SKM-1 (cell line): ENCODE measurements around the gene ELF2.
"Not testable (repeated sequence)": the region's sequence is repeated elsewhere in the genome, so short reads cannot be mapped to it uniquely, and the experiment has no call there.

Source experiments
- DNase-seq: peaks from one replicate; lab custom pipeline; 2025; ENCODE audit not compliant: unreplicated experiment; lab: John Stamatoyannopoulos, UW

Gene ELF2

DNA sequence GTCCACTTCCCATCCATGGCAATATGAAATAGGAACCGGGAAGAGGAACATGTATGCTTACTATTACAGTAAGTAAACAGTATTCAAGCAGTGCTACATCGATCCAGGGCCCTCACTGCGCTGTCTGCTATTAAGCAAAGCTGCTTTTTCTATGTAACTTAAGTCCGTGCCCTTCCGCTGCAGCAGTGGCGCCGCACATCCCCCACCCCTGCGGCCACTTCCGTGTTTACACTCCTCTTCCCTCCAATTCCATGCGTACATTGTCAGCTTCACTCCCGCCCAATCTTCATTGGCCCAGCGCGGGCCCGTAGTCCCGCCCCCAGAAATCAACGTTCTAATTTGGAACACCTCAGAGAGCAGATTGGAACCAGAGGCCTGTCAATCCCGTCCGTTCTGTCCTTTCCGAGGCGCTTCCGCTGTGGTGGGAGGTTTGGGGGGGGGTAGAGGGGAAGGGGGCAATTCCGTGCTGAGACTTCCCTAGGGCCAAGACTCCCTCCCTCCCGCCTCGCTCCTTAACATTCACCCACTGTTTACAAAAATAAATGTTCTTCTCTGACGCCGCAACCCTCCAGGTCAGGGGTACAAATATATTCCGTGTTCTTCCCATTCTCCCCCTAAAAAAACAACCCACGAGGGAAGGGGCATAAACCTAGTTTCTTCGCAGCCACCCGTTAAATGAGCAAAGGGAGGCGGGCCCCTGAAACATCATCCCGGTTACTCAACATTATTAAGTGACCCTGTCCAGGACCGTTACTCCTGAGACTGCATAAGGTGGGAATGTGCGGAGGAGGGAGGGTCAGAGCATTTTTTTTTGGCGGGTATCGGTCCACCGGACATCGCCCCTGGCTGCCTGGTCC lies 94.0 kb downstream of the ELF2 start:
- DNase-seq: peak; percentile 98

DNA sequence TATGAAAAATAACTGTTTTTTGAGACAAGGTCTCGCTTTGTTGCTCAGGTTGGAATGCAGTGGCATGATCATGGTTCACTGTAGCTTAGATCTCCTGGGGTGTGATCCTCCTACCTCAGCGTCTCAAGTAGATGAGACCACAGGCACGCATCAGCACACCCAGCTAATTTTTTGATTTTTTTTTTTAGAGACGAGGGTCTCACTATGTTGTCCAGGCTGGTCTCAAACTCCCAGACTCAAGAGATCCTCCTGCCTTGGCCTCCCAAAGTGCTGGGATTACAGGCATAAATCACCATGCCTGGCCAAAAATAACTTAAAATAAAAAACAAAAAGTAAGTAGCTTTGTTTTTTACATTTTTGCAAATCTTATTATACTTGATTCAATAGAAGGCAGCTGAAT lies 98.1 kb downstream of the ELF2 start:
- no peak for DNase-seq

DNA sequence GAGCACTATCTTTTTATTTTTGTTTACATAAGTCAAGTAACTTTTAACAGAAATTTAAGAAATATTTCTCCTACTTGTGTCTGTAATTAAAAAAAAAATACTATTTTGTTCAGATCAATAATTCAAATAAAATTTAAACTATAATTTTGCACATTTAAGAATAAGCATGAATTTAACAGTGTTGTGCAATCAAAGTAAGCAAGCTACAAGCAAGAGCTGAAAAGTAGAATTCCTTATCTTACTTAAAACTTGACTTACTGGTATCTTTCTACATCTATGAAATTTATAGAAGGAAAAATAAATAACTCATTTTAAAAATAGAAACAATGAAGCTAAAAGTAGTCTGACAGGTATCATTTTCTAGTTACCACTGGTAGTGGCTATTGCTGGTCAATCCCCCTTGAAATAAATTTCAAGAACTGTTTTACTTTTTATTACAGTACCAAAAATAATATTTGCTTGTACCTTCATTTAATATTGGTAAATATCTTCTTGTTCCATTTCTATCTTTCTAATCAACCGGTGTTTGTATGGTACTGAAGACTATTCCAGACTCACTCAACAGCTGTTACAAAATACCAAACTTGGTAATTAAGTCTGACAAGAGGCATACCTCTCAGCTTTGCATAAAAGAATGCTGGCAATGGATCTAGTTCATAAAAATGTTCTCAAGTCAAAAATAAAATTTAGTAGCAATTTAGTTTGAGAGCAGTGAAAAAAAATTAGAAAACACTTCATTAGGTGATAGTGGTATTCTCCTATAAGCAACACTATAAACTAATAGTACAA lies 99.3 kb downstream of the ELF2 start:
- no peak for DNase-seq

DNA sequence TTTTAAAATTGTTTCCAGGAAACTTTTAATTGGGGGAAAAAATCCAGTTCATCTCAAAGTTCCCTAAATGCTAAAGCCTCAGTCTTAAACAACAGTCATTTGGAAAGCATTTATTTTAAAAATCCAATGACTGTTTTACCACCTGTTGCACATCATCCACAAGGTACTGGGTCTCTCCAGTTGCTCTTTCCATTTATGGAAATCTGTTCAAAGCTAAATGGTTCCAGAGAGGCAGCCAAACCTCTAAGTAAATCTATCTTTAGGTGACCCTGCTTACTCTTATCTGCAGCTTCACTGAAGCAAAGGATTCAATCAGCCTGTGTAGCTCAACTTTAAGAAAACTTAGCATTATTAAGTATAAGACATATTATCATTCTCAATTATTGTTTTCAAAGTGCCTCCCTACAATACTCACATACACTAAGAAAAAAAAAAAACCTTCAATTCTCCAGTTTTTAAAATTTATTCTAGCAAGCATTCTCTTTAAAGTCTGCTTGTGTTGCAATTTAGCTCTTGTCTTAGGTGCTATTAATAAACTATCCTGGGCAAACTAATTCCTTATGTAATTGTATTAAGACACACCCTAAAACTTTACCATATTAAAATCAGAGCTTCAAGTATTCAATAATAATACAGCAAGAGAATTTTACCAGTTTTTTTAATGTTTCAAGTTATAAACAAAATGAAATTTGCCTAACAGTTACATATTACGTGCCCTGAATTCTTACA lies 100.8 kb downstream of the ELF2 start:
- DNase-seq: no peak

- no peak for DNase-seq
These were observed 116.4 kb downstream of the ELF2 start for GRCh38 chr4:139060591-139060990.

DNA sequence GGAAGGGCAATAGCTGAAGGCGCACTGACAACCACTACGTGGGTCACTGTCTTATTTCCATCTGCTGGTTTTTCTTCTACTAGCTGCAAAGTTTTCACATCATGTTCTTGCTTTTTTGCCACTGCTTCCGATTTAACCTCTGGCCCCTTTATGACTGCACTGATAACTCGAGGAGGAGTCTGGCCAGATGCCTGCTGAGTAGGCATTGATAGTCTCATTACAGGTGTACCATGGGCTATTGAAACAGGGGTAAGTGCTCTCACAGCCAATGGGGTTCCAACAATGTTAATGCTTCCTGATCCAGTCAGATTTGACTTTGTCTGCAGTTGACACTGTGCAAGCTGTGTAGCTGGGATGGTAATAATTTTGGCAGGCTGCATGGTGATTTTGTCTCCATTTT lies 118.0 kb downstream of the ELF2 start:
- not testable (repeated sequence) for DNase-seq

- DNase-seq: no peak
These were observed 122.1 kb downstream of the ELF2 start for GRCh38 chr4:139054791-139055505.

GRCh38 chr4:139053909-139054308 lies 123.1 kb downstream of the ELF2 start:
- DNase-seq: no peak

GRCh38 chr4:139050446-139050845 lies 126.6 kb downstream of the ELF2 start:
- no peak for DNase-seq

DNA sequence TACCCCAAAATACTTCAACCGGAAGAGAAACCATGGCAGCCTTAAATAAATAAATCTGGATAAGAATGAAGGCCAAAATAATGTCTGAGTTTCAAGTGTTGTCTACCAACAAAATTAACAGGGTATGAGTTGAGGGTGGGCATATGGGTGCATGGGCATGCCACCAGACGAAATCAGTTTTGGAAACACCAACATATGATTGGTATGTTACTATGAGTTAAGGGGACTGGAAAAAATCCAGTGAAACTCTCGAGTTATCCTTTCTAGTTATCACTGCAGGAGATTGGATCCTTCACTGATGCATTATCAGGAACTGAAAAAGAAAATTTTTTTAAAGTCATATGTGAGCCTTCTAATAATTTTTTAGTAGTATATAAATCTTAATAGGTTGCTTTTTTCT lies 129.0 kb downstream of the ELF2 start:
- DNase-seq: no peak

GRCh38 chr4:139044291-139044690 lies 132.7 kb downstream of the ELF2 start:
- no peak for DNase-seq

GRCh38 chr4:139042981-139043460 lies 134.0 kb downstream of the ELF2 start:
- no peak for DNase-seq

- no peak for DNase-seq
These were observed 138.1 kb downstream of the ELF2 start for GRCh38 chr4:139038874-139039443.

GRCh38 chr4:139036885-139037284 lies 140.1 kb downstream of the ELF2 start:
- no peak for DNase-seq

- no peak for DNase-seq
These were observed 141.4 kb downstream of the ELF2 start for GRCh38 chr4:139035650-139036049.

DNA sequence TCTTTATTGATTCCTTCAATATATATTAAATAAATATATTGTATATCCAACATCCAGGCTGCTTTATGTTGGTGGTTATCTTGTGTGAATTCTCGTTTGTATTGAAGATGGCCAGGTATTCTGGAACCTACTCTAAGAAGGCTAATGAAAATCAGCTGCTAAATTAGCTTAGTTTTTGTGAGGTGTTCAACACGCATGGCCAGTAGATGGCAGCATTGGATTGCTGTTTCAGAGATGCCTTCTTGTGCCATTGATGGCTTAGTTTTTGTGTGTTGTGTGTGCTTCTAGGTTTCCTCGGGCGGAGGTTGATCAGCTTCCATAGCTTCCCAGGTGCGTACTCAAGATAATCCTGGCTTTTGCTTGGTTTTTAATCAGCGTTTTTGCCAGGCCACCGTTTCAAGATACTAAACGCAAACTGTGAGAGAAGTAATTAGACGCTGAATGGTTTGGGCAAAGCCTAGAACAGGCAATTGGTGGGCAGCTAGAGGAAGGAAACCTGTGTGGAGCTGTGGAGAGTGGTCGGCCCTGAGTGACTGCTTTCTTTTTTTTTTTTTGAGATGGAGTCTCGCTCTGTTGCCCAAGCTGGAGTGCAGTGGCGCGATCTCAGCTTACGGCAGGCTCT lies 146.3 kb downstream of the ELF2 start:
- DNase-seq: peak; percentile 28

DNA sequence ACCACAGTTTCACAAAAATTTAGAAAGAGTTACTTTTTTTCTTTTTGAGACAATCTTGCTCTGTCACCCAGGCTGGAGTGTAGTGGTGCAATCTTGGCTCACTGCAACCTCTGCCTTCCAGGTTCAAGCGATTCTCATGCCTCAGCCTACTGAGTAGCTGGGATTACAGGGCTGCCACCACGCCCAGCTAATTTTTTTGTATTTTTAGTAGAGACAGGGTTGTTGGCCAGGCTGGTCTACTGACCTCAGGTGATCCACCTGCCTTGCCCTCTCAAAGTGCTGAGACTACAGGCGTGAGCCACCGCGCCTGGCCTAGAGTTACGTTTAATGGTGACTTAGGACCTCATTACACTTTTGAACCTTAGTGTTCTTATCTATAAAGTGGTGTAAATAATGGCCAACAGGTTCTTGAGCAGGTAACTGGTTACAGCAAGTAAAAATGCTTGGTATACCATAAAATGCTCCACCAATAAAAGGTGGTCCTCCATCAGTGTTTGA lies 147.1 kb downstream of the ELF2 start:
- DNase-seq: not testable (repeated sequence)

- no peak for DNase-seq
These were observed 148.8 kb downstream of the ELF2 start for GRCh38 chr4:139028191-139028661.

GRCh38 chr4:139027776-139028175 lies 149.2 kb downstream of the ELF2 start:
- no peak for DNase-seq

GRCh38 chr4:139025841-139026240 lies 151.2 kb downstream of the ELF2 start:
- DNase-seq: no peak
